Skeletal muscle satellite cell (primary cell): Measurements from ENCODE around the gene KIAA0930.
"Not testable (repeated sequence)": the region's sequence is repeated elsewhere in the genome, so short reads cannot be mapped to it uniquely, and the experiment has no call there.

ENCODE experiments used
- H3K27me3 ChIP-seq: 2 replicates; pipeline ENCODE4 v1.7.0; 2013; ENCODE audit warnings: low read length; ENCODE audit not compliant: control insufficient read depth, insufficient read depth
- H3K36me3 ChIP-seq: 2 replicates; pipeline ENCODE4 v1.7.0; 2013; ENCODE audit warnings: mild to moderate bottlenecking, control low read depth, low read length; ENCODE audit not compliant: insufficient read depth
- H3K4me1 ChIP-seq: 2 replicates; pipeline ENCODE4 v1.7.0; 2013; ENCODE audit warnings: low read length; ENCODE audit not compliant: control insufficient read depth, insufficient read depth
- H3K4me2 ChIP-seq: 2 replicates; pipeline ENCODE4 v1.7.0; 2013; ENCODE audit warnings: mild to moderate bottlenecking, low read length
- H3K4me3 ChIP-seq: 2 replicates; pipeline ENCODE4 v1.7.0; 2013; ENCODE audit warnings: low read length
- H3K9ac ChIP-seq: 2 replicates; pipeline ENCODE4 v1.7.0; 2013; ENCODE audit warnings: mild to moderate bottlenecking, low read depth, low read length, moderate library complexity
- H3K9me3 ChIP-seq: replicated peaks from 2 replicates; pipeline ENCODE4 v1.7.0; 2013; ENCODE audit warnings: mild to moderate bottlenecking, control low read depth, low read length

KIAA0930 gene

DNA sequence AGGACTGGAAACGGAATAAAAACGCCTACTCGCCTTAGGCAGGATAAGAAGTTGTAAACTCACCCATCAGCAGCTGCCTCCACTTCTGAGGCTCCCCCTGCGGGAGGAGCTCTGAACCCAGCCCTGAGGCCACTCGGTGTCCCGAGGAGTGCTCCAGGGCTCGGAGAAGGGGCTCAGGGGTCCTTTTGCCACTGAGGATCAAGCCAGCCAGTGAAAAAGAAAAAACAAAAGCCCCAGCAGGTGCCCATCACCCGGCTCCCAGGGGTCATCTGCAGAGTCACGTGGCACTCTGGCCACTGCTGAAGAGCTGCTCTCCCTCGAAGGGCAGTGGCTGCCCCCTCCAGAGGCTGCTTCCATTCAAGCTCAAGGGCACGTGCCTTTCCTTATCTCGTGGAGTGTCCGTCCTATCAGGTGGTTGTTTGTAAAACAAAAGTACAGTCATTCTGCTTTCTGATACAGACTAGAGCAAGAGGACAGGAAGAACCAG is 48.0 kb downstream of the KIAA0930 start:
- Histone ChIP-seq H3K36me3 (peaks cover 28% of the 10 kb centered on the region), H3K4me3 (no peak overlapping the region), H3K4me2 (no peak overlapping the region), H3K27me3 (no peaks in the 10 kb centered on the region), H3K9me3 (no peaks in the 10 kb centered on the region), H3K9ac (no peak overlapping the region), H3K4me1 (no peaks in the 10 kb centered on the region)

DNA sequence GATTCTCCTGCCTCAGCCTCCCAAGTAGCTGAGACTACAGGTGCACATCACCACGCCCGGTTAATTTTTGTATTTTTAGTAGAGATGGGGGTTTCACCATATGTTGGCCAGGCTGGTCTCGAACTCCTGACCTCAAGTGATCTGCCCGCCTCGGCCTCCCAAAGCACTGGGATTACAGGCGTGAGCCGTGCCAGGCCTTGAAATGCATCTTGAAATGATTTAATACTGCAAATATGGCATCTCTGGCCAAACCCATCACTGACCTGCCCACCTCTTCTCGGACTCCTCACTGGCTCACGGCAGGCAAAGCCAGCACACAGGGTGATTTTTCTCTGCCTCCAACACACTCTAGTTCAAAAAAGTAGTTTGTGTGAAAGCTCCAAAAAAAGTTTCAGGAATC is 48.9 kb downstream of the KIAA0930 start:
- H3K36me3 ChIP-seq = peaks cover 25% of the 10 kb centered on the region
- H3K4me3 ChIP-seq, H3K27me3 ChIP-seq, H3K9ac ChIP-seq, H3K4me2 ChIP-seq, H3K4me1 ChIP-seq, H3K9me3 ChIP-seq: not testable (repeated sequence)

DNA sequence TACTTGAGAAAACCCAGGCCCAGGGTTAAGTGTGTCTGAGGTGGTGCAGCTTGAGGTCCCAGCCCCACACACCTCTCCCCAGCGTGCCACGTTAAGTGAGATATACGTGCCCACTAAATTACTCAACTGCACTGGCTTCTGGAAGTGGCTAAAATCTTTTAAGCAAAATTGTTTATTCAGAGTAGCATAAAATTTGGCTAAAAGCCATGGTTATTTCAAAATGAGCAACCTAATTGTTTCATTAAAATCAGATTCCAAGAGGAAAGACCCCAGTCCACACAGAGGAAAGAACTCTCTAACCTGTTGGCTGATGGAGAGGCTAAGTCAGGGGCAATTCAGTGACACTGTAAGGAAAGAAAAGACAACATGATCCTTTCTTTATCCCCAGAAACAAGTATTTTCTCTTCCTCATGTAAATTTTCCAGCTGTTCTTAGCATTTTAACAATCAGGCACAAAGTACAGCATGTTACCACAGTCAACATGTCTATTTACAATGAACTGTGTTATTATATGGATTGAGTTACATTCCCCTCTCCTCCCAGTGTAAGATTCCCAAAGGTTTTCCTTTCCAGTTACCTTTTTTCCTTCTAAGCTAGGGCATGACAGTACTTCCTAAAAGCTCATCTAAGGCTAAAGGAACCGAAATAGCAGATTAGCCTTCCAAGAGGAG is 50.4 kb downstream of the KIAA0930 start:
- no peaks in the 10 kb centered on the region for H3K4me1 ChIP-seq

DNA sequence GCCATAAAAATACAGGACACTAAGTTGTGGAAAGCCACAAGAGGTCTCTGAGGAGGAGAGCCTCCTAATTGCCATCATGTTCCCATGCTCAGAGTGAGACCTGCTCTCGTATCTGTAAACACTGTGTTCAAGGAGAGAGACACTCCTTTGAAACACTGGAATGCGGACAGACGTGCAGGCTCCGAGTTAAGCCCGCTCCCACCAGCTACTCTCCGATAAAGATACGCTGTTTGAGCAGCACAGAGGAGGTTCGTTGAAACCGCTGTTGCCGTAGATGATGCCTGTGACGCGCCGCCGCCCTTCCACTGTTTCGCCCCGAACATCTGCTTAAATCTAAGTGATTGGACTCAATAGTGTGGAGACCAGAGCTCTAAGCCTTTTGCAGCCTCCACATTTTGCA is 51.9 kb downstream of the KIAA0930 start:
- Histone ChIP-seq H3K4me3 (no peak overlapping the region), H3K36me3 (peaks cover 29% of the 10 kb centered on the region), H3K9me3 (no peaks in the 10 kb centered on the region), H3K9ac (no peak overlapping the region), H3K4me2 (no peak overlapping the region), H3K27me3 (no peaks in the 10 kb centered on the region), H3K4me1 (no peaks in the 10 kb centered on the region)

More for the DNA sequence above, 50.4 kb downstream of the KIAA0930 start:
- Histone ChIP-seq H3K9ac (no peak overlapping the region), H3K36me3 (peaks cover 25% of the 10 kb centered on the region), H3K9me3 (no peaks in the 10 kb centered on the region), H3K27me3 (no peaks in the 10 kb centered on the region), H3K4me3 (no peak overlapping the region), H3K4me2 (no peak overlapping the region)

DNA sequence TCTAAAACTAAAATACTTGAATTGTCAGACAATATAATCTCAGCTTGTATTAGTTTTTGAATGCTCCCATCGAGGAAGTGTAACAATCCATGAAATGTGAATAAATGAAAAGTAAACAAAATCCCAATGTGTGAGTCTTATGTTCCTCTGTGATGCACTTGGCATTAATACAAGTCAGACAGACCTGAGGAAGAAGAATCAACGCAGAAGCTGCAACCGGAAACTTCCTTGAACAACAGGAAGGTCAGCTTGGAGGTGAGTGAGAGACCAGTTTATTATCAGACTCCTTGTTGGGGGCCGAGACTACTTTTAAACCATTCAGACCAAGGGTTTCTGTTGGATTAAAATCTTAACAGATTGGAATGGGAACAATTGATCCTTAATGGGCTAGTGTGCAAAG is 52.8 kb downstream of the KIAA0930 start:
- Histone ChIP-seq H3K9ac (no peak overlapping the region), H3K4me1 (no peaks in the 10 kb centered on the region), H3K9me3 (no peaks in the 10 kb centered on the region), H3K4me2 (no peak overlapping the region), H3K36me3 (peaks cover 37% of the 10 kb centered on the region), H3K4me3 (no peak overlapping the region), H3K27me3 (no peaks in the 10 kb centered on the region)

DNA sequence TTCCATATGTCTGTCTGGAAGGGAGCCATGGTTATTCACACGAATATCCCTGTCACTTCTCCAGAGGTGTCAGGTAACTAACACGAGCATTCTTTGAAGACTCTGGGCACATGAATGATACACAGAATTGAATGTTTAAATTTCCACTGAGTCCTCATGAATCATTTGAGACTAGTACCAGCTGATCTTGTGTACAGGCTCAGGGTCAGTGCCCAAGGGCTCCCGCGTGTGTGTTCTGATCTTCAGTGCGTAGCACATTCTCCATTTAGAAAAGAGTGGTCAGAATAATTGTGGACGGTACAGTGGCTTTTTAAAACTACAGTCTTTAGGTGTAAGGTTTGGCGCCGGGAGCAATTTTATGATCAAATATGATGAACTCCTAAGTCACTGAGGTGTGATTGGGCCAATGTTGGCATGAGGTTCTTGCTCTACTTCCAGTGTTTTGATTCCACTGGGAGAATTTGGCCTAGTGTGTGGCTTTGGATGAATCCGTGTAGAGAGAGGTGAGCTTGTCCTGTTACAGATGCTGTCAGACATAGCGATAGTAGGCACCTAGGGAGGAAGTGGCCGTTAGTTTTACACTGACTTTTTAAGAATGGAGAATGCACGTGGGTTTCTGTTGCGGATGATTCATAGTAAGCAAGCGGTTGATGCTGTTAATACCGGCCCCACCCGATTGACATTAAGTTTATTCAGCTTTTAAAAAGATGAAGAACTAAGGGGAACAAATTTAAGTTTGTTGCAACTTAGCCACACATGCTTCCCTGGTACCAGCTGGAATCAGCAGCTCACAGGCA is 54.8 kb downstream of the KIAA0930 start:
- Histone ChIP-seq H3K27me3 (no peaks in the 10 kb centered on the region), H3K36me3 (peaks cover 51% of the 10 kb centered on the region), H3K9me3 (no peaks in the 10 kb centered on the region), H3K4me2 (no peak overlapping the region), H3K9ac (no peak overlapping the region), H3K4me1 (no peaks in the 10 kb centered on the region), H3K4me3 (no peak overlapping the region)

DNA sequence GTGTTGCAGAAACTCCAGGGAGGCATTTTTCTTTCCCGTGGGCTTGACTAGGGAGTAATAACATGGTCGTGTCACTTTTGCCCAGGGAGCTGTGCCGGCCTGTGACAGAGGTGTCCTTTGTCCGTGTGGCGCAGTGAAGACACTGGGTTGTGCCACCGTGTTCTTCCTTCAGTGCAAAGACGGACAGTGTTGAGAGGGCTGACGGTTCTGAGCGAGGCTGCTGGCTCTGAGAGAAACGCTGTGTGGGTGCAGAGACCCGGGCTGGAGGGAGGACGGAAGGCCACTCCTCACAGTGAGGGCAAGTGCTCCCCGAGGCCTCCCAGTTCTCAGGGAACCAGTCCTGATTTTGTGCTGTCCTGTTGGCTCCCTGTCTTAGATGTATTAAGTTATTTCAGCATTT is 56.7 kb downstream of the KIAA0930 start:
- Histone ChIP-seq H3K9ac (no peak overlapping the region), H3K4me1 (no peaks in the 10 kb centered on the region), H3K36me3 (peaks cover 67% of the 10 kb centered on the region), H3K4me3 (no peak overlapping the region), H3K27me3 (no peaks in the 10 kb centered on the region), H3K9me3 (no peaks in the 10 kb centered on the region), H3K4me2 (no peak overlapping the region)

DNA sequence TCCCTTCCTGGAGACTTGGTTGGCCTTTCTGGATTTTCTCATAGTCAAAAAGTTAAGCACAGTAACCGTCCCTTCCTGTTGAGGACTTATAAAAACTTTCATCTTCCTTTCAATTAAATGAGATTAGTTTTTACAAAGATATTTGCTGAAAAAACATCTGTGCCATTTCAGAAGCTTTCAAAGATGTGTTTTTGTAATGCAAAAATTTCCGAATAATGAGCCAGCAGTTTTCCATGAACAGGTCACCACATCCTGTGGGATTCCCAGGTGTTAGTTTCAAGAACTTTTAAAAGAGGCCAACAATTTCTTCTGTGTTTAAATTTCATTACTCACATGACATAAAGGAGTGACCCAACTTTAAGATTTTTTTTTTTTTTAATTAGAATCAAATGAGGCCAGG is 58.9 kb downstream of the KIAA0930 start:
- Histone ChIP-seq H3K9me3 (no peaks in the 10 kb centered on the region), H3K27me3 (no peaks in the 10 kb centered on the region), H3K4me2 (no peak overlapping the region), H3K4me3 (no peak overlapping the region), H3K9ac (no peak overlapping the region), H3K36me3 (peaks cover 76% of the 10 kb centered on the region), H3K4me1 (no peaks in the 10 kb centered on the region)

DNA sequence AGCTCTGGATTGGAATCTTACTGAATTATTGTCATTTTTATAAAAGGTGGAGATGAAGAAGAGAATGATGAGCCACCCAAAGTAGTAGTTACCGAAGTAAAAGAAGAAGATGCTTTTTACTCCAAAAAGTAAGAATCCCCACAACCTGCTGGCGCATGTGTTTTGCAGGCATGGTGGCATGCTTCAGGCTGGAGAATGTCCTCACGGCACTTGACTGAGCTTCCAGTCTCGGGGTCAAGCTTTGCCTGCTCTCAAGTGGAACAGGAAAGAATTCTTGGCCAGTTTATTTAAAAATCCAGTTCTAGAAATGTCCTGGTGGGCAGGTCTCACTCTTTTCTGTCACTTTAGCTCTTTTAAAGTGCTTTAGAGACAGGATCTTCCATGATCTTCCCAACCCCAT is 59.5 kb downstream of the KIAA0930 start:
- no peaks in the 10 kb centered on the region for H3K27me3 ChIP-seq
- no peak overlapping the region for H3K4me2 ChIP-seq
- H3K9ac ChIP-seq = no peak overlapping the region
- H3K36me3 ChIP-seq = peaks cover 77% of the 10 kb centered on the region
- H3K4me1 ChIP-seq = no peaks in the 10 kb centered on the region
- H3K9me3 ChIP-seq = no peaks in the 10 kb centered on the region
- no peak overlapping the region for H3K4me3 ChIP-seq

DNA sequence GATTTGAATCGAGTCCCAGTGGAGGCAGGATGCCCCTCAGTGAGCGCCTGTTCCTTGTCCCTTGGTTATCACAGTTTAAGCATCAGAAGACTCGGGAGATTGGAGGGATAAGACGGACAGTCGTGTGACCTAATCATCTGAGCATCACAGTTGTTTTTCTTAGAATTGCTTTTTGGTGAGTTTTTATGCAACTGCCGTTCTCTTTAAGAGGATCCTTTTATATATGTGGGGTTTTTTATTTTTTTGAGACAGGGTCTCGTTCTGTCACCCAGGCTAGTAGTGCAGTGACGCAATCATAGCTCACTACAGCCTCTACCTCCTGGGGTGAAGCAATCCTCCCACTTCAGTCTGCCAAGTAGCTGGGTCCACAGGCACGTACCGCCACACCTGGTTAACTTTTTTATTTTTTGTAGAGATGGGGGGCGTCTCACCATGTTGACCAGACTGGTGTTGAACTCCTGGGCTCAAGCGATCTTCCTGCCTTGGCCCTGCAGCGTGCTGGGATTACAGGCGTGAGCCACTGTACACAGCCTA is 60.5 kb downstream of the KIAA0930 start:
- H3K27me3 ChIP-seq = no peaks in the 10 kb centered on the region
- H3K4me3 ChIP-seq = no peak overlapping the region
- no peak overlapping the region for H3K9ac ChIP-seq
- no peaks in the 10 kb centered on the region for H3K9me3 ChIP-seq
- no peaks in the 10 kb centered on the region for H3K4me1 ChIP-seq
- no peak overlapping the region for H3K4me2 ChIP-seq
- peaks cover 77% of the 10 kb centered on the region for H3K36me3 ChIP-seq

DNA sequence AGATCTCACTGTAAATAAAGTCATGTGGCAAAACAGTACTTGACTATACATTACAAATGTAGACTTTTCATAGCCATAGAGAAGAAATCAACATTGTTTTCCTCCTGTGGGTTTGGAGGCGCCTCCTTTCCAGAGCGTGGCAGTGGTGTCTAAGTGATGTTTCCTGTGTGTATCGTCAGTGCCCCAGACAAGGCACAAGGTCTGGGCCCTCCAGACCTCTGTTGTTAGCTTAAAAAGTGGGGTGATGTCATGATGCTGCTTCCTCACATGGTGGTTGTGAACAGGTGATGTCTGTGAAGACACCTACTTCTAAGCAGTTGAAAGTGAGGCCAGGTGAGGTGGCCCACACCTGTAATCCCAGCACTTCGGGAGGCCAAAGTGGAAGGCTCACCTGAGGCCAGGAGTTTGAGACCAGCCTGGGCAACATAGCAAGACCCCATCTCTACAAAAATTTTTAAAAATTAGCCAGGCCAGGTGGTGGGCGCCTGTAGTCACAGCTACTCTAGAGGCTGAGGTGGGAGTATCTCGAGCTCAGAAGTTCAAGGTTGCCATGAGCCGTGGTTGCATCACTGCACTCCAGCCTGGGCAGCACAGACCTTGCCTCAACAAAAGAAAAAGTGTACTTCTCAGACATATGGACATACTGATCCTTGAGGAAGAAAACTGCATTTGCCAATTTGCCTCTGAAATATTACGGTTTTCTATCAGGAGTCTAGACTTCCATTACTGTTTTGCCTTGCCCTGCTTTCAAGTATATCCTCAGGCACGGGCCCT is 61.2 kb downstream of the KIAA0930 start:
- no peaks in the 10 kb centered on the region for H3K9me3 ChIP-seq
- no peaks in the 10 kb centered on the region for H3K4me1 ChIP-seq
- H3K4me3 ChIP-seq = no peak overlapping the region
- no peaks in the 10 kb centered on the region for H3K27me3 ChIP-seq
- H3K4me2 ChIP-seq = no peak overlapping the region
- H3K9ac ChIP-seq = no peak overlapping the region
- H3K36me3 ChIP-seq = peaks cover 76% of the 10 kb centered on the region
